Left renal cortex interstitium (tissue), 4 donors: ENCODE data around the gene HS2ST1. TPM values are rescaled to one million over a fixed set of nuclear protein-coding genes. Genes with fewer than 3 reads are reported as not detected.
A peak's percentile ranks its signal among the peaks of the same experiment; 100 is the strongest.

Experiments
- DNase-seq, 4 donors: peaks; one replicate each; pipeline ENCODE4 v3.0.0-alpha.2; 2013; ENCODE audit warnings: low read depth in 4 of 4, low spot score in 2 of 4, missing footprints in 1 of 4
- polyA plus RNA-seq, 4 donors: library from polyadenylated mRNA; unstranded; fragments of 120-200 nt; gene quantifications; one replicate each; pipeline ENCODE4 v1.2.1, GENCODE V29; 2013; ENCODE audit not compliant: insufficient read length in 4 of 4

HS2ST1 gene
- polyA plus RNA-seq, 4 donors: 37.4 to 53.1 (median 40.4) TPM

DNA sequence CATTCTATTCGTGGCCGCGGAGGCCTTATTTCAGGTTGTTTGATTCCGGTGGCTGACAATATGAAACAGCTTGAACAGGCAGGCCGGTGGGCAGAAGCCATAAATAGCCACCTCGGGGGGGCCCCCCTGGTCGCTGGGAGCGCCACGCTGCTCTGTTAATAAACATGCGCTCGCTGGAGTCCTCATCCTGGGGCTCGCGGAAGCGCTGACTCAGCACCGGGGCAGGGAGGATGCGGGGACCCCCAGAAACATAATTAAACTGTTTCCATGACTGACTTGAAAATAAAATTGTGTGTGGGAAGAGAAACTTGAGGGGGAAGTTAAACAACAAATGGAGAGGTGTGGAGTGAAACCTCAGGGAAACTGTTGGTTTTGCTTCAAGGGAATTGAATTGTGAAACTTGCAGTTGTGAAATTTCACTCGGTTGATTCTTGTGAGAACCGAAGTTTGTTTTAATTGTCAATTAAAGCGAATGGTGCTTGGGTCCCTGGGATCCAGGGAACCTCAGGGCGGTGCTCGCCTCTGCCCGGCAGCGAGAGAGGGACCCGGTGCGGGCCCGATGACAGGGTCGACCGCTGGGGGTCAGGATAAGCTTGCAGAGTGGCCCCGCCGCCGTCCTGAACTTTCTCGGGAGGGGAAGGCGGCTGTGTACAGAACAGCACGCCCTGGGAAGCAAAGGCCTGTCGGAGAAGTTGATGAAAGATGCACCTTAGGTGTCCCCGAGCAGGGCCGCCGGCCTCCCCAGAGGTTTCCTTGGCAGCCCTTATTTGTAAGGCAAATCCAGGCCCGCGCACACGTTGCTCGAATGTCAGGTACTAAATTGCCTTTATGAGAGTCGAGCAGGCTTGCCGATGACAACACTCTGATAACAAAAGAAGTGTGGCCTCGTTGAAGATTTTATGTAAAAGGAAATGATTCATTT is 237.3 kb downstream of the HS2ST1 start:
- DNase-seq: peak in 3 of 4 donors; percentile 41 to 65 (median 62)

DNA sequence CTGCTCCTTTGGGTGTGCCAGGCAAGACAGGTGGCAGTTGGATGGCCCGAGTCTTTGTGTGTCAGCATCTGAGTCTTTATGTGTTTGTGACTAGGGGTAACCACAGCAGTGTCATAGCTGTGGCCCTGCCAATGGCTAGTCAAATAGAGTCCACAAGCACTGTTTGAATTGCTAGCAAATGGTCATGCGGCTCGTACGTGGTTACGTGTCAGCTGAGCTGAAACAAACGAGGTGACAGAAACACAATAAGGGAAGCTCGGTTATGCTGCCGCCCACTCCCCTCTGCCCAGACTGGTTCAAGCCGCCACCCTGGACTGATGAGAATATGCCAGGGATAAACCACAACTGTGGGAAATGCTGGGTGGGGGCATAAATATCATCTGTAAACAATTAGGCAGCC is 239.9 kb downstream of the HS2ST1 start:
- no peak for DNase-seq

DNA sequence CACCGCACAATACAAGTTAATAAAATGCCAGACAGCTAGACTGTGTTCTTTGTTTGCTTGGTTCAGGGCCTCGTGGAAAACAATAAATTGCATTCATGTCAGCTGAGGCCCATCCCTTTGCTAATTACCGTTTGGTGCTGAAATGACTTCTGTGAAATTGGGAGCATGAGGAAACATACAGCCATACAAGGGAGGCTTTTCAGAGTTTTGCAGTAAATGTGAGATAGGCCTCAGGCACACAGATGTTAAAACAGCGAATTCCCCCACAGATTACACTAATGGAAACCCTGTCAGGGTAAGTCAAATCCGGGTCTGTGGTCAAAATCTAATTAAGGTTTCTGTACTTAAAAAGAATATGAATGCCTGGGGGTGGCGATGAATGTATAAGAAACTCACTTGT is 240.7 kb downstream of the HS2ST1 start:
- no peak for DNase-seq

DNA sequence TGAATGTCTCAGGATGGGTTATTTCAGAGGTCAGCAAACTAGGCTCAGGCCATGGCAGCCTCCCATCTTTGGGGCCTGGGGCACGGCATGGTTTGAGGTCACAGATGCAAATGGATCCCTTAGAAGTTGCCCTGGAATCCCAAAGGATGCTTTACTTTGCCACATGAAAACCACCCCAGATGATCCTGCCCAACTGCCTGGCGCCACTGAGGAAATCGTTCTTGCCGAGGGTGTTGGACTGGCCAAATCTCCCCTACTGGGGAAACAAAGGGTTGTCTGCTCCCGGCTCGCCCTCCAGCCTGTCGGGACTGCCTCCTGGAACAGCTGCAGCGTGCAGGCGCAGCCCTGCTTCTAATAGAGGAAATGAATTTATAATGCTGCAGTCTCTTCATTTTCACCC is 241.2 kb downstream of the HS2ST1 start:
- DNase-seq: no peak

DNA sequence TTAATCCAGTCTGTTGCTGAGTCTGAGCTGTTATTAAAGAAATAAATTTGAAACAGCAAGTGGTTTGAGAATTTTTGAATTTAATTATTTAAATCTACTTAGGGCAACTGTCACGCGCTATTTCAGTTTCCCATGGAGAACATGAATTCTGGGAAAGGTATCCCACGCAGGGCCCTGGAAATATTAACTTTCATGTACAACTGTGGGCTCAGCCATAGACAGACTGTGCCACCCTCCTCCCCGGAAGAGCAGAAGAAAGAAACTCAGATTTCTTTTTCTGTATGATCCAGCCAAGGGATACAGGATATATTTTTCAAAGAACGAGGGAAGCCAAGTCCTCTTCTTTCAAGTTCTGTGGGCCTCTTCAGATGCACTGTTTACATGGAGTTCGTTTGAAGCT is 241.7 kb downstream of the HS2ST1 start:
- DNase-seq: no peak

DNA sequence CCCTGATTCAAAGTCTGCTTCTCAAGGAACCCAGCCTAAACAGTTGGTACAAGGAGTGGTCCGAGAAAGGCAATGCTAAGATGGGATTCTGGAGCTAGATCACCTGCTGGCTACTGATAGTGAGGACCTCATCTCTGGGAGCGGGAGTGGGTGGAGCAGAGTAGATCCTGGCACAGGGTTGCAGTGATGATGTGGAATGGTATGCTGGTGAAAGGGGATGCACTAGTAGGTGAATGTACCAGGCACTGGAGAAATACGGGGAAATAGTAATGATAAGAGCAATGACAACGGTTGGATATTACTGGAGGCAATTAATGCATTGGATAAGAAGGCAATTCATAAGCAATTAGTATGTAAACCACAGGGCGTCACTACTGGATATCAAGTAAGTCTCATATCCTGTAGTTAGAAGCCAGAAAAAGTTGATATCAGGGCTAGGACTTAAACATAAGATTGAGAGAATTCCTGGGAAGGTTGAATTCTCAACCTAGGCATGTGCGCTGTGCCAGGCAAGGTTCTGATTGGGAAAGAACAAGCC is 245.0 kb downstream of the HS2ST1 start:
- DNase-seq: no peak

Other genes starting within 250 kb of the HS2ST1 start
- gene SH3GLB1, start 210.1 kb upstream of the HS2ST1 start, polyA plus RNA-seq: 10 to 100 TPM; 69.0 to 81.8 (median 75.8) TPM
- gene SELENOF, start 509 bp upstream of the HS2ST1 start, polyA plus RNA-seq: 100 to 1,000 TPM; 239 to 369 (median 301) TPM